HG02763 (cell line): Measurements from ENCODE around the gene MIB1.
"Not testable (repeated sequence)": the region's sequence is repeated elsewhere in the genome, so short reads cannot be mapped to it uniquely, and the experiment has no call there.

ENCODE experiments used
- ATAC-seq: cut with Tn5 transposase; IDR thresholded peaks from one replicate; pipeline ENCODE4 v1.9.1; 2021; ENCODE audit warnings: mild to moderate bottlenecking, moderate library complexity; ENCODE audit not compliant: unreplicated experiment

The MIB1 gene

DNA sequence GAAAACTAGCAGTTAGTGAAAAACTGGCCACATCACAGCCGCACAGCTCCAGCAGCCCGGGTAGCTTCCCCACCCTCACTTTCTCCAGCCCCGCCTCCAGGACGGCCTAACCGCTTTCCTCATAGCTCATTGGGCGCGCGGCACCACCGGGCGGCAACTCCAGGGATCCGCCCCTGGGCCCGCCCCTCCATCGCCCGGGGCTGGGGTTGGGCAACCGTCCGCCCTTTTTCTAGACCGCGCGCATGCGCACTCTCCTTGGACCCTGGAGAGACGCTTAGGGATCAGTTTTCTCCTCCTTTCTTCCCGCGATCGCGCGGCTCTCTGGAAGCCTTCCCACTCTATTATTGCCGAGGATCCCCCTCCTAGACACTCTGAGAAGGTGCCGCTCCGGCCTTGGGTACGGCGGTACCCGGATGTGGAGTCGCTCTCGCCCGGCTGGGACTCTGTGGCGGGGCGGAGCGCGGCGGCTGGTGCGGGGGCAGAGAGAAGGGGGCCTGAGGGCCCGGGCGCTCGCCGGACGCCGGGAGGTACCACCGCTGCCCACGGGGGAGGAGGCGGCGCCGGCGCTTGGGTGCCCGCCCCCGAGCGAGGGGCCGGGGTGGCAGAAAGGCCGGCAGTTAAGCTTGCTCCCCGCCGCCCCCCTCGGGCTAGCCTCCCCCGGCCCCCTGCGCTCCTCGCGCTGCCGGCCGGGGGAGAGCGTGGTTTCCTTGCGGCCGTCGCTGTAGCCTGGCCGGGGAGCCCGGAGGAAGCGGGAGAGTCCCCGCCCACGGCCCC lies at the start of gene MIB1:
TSS of gene MIB1 (plus strand) at position 255 of the 774 bp plus-strand sequence. CDS start 792 bp downstream, outside the sequence.
- peak; percentile 95 for ATAC-seq

DNA sequence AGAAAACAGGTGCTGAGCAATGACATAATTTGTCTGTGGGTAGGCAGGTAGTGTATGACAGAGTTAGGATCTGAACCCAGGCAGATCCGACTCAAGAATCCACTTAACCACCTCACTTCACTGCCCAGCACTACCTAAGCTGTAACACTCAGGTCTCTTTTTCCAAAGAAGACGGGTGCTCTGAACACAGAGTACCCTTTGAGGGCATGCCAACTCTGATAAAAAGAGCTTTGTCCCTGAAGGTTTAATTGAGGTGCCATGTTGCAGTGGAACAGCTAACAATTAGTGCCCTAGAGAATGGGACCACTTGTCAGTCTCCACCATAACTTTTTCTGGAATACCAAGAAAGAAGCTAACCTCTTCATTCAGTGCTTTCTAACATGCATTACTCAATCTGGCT lies 47.3 kb upstream of the MIB1 start:
- no peak for ATAC-seq

DNA sequence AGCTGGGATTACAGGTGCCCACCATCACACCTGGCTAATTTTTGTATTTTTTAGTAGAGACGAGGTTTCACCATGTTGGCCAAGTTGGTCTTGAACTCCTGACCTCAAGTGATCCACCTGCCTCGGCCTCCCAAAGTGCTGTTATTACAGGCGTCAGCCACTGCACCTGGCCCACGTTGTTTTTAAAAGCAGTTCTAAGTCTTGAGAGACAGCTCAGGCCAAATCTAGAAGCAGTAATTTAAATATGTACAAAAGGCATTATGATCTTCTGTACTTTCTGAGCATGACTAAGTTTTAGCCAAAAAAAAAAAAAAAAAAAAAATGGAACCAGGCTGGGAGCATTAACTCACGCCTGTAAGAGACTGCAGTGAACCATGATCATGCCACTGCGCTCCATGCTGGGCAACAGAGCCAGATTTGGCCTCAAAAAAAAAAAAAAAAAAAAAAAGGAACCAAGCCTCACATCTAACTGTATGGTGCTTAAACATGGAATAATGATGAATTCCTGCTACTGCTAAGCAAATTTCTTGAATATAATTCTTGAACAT lies 40.0 kb upstream of the MIB1 start:
- ATAC-seq: no peak

DNA sequence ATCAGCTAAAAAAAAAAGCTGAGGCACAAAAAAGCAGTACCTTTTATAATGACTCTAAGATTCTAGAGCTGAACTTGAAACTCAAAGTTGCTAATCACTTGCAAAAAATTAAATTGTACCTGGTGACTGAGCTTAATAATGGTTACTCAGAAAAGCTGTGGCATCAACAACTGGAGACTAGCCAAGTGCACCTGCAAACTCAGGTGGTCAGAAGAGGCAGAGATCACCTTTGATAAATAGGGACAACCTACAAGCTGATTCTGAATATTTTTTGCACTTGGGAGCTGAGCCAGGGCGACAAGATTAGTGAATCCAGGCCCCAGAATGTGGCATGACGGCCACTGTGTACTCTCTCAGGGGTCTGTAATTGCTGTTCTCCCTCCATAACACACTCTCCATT lies 39.0 kb upstream of the MIB1 start:
- no peak for ATAC-seq

DNA sequence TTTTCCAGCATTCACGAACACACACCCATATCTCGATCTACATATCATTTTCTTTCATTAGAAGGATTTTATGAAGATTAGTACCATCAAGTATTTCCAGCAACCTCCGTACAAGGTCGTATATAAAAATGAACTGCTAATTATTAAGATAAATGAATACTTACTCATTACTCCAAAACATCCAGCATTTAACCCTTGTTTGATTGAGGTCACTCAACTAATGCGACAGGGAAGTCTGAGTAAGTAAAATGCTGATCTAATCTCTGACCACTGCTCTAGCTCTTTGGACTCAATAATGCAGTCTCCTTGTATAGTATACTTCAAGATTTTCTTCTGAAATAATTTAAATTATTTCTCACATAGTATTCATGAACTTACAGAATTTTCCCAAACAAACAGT lies 38.0 kb upstream of the MIB1 start:
- no peak for ATAC-seq

DNA sequence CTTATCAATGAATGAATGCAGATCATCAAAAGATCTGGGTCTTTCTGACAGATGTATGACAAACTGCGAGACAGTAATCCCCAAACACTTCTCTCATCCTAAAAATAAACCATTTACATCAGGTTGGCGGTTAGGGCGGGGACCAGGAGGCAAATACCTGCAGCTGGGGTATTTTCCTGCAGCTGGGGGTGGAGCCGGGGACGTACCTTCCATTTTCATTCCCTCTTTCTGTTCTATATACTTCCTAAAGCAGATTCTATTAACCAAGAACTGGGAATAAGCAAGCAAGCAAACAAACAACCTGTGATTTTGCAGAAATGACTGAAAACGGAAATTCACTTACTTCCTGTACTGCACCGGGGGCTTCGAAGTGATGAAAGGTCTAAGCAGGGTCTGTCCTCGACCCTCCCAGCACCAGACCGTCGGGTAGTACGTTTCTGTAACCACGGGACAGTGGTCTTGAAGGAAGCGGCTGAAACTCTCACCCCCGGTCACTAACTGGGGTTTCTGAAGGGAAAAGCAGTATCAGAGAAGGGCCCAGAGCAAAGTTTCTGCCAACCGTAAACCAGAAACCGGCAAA lies 37.3 kb upstream of the MIB1 start:
- no peak for ATAC-seq

DNA sequence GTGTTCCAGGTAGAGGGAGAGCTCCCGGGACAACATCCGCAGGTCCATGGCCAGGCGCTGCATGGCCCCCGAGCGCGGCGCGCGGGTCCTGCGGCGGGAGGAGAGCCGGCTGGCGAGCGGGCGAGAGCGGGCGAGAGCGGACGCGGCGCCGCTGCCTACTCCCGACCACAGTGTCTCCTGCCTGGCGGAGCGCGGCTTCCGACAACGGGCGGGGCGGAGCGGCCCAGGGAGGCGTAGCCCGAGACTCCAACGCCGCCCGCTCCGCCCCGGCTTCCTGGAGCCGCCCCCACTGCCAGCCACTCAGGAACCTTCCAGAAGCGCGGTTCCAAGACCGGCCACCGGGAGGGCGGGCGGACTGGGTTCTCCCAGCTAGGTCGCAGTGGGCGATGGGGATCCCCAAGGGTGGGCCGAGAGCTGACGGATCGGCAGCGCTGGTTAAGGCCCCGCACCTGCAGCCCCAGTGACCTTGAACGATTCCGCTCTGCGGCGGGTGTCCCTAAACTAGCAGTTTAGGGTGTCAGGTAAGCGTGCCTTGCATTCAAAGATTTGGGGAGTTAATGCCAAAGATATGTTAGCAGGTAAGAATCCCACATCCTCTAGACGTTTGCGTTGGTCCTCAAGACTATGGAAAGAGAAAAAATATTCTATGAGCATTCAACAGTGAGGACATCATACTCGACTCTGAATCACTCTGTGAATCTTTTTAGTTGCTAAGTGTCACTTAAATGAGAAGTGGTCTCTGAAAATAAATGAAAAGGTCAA lies 35.8 kb upstream of the MIB1 start, which contains the start of gene ABHD3:
TSS of gene ABHD3 (minus strand) at position 172 of the 762 bp plus-strand sequence. CDS start at position 63, 109 bp downstream.
- ATAC-seq: peak; percentile 96

DNA sequence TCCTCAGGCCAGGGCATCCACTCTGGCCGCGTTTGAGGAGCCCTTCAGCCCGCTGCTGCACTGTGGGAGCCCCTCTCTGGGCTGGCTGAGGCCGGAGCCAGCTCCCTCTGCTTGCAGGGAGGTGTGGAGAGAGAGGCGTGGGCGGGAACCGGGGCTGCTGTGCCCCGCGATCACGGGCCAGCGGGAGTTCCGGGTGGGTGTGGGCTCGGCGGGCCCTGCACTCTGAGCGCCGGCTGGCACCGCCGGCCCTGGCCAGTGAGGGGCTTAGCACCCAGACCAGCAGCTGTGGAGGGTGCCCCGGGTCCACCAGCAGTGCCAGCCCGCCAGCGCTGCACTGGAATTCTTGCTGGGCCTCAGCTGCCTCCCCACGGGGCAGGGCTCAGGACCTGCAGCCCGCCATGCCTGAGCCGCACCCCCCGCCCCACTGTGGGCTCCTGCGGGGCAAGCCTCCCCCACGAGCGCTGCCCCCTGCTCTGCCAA lies 34.2 kb upstream of the MIB1 start:
- no peak for ATAC-seq

DNA sequence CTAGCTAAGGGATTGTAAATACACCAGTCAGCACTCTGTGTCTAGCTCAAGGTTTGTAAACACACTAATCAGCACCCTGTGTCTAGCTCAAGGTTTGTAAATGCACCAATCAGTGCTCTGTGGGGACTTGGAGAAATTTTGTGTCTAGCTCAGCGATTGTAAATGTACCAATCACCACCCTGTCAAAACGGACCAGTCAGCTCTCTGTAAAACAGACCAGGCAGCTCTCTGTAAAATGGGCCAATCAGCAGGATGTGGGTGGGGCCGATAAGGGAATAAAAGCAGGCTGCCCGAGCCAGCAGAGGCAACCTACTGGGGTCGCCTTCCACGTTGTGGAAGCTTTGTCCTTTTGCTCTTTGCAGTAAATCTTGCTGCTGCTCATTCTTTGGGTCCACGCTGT lies 33.5 kb upstream of the MIB1 start:
- not testable (repeated sequence) for ATAC-seq

DNA sequence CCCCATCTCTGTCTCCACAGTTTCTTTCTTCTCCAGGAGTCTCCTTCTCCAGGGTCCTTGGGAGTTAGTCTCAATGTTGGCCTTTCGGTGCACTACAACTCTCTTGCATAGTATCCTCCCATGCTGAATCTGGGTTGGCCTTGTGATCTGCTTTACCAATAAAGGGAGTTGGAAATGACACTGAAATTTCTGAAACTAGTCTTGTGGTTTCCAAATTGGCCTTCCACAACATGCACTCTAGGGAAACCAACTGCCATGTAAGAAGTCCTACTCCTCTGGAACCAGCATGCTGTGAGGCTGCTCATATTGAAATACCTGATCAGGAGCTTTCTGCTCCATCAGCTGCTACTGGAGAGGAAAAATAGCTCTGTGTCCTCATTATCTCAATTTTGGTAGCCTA lies 26.1 kb upstream of the MIB1 start:
- ATAC-seq: no peak

DNA sequence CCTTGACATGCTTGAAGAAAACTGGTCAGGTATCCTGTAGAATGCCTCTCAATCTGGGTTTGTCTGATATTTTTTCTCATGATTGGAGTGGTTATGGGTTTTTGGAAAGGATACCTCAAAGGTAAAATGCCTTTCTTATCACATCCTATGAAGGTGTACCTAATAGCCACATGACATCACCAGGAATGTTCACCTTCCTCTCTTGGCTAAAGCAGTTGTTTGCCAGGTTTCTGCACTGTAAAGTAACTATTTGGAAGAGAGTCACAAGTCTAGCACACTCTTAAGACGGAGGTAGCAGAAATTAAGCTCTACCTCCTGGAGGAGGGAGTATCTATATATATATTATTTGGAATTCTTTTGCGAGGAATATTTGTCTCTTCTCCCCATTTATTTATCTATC lies 17.9 kb upstream of the MIB1 start:
- ATAC-seq: no peak

DNA sequence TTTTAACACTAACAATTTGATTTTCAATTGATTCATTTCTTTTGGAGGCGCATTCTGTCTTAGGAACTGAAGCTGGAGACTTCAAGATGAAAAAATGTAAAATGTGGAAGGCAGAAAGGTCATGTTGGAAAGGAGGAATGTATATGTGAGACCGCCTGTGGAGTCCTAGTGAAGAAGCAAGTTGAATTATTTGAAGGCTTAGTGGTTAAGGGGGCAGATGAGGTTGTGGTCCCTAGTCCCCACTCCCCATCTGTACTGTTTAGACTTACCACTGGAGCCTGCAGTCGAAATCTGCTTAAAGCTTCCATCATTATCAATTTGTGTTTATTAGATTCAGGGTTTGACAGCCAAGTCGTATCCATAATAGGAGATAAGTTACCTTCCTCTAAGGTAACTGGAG lies 15.4 kb upstream of the MIB1 start:
- ATAC-seq: no peak

DNA sequence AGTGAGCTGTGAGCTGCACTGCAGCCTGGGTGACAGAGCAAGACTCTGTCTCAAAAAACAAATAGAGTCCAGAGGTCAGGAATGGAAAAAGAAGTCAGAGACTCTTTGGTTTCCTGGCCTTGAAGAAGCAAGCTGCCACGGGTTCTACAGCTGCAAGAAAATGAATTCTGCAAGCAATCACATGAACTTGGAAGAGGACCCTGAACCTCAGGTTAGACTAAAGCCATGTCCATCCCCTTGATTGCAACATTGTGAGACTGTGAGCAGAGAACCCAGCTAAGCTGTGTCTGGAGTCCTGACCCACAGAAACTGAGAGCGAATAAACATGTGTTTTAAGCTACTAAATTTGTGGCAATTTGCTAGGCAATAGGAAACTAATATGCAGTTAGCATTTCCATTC lies 12.9 kb upstream of the MIB1 start:
- no peak for ATAC-seq

DNA sequence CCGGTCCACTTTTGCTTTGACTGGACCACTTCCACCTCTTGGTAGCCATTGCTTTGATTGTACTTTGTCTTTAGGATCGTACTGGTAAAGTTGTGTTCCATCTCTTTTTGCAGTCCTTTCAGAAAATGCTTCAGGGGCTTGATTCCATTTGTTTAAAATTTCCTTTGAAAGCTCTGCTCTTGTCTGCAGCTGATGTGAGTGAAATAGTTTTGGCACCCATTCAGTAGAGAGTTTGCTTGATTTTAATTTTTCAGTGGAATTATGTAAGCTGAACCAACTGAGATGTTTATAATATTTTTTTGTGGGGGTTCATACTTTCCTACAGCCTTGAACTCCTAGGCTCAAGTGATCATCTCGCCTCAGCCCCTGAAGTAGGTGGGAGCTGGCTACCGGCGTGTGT lies 7.6 kb upstream of the MIB1 start:
- no peak for ATAC-seq

DNA sequence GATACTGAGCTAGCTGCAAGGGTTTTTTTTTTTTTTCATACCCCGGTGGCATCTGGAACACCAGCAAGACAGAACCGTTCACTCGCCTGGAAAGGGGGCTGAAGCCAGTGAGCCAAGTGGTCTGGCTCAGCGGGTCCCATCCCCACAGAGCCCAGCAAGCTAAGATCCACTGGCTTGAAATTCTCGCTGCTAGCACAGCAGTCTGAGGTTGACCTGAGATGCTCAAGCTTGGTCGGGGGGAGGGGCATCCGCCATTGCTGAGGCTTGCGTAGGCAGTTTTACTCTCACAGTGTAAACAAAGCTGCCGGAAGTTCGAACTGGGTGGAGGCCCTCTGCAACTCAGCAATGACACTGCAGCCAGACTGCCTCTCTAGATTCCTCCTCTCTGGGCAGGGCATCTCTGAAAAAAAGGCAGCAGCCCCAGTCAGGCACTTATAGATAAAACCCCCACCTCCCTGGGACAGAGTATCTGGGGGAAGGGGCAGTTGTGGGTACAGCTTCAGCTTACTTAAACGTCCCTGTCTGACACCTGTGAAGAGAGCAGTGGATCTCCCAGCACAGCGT lies 5.1 kb upstream of the MIB1 start:
- ATAC-seq: no peak

DNA sequence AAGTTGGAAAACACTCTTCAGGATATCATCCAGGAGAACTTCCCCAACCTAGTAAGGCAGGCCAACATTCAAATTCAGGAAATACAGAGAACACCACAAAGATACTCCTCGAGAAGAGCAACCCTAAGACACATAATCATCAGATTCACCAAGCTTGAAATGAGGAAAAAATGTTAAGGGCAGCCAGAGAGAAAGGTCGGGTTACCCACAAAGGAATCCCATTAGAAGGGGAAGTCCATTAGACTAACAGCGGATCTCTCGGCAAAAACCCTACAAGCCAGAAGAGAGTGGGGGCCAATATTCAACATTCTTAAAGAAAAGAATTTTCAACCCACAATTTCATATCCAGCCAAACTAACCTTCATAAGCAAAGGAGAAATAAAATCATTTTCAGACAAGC lies 3.7 kb upstream of the MIB1 start:
- ATAC-seq: not testable (repeated sequence)

DNA sequence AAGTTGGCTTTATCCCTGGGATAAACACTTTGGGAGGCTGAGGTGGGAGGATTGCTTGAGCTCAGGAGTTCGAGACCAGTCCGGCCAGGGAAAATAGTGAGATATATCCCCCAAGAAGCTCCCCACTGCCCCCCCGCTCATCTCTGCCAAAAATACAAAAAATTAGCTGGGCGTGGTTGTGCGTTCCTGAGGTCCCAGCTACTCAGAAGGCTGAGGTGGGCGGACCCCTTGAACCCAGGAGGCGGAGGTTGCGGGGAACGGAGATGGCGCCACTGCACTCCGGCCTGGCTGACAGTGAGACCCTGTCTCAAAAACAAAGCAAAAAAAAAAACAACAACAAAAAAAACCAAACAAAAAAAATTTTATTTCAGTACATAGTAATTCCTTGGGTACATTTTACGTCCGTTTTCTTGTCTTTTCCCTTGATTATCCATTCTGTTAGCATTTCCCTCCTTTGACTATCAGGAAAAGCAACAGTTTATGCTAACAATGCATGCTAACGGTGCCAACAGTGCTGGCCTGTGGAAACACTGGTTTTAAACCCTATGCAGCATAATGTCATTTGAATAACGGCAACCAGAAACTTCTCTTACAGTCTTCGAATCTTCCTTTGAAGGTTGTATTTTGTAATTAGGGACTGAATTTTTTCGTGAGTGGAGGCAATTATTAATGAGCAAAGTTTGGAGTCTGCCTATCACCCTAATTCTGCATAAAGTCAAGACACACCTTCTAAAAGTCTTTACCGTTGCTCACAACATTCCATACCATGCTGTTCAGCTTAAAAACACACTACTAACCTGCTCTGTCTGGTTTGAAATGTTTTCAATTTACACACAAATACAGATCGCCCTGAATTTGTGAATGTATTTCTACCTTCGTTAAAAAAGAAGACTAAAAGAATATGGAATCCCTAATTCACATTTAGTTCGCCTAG lies 721 bp upstream of the MIB1 start:
- peak; percentile 9 for ATAC-seq

DNA sequence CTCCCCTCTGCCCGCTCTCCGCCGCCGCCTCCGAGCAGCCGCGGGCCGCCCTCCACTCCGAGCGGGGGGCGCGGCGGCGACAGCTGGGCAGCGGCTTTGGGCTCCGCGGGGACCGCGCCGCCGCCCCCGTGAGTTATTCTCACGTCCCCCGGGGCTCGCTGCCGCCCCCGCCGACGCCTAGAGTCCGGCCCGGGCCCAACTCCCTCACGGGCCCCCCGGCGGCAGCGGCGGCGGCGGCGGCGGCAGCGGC lies 645 bp downstream of the MIB1 start:
- ATAC-seq: no peak

DNA sequence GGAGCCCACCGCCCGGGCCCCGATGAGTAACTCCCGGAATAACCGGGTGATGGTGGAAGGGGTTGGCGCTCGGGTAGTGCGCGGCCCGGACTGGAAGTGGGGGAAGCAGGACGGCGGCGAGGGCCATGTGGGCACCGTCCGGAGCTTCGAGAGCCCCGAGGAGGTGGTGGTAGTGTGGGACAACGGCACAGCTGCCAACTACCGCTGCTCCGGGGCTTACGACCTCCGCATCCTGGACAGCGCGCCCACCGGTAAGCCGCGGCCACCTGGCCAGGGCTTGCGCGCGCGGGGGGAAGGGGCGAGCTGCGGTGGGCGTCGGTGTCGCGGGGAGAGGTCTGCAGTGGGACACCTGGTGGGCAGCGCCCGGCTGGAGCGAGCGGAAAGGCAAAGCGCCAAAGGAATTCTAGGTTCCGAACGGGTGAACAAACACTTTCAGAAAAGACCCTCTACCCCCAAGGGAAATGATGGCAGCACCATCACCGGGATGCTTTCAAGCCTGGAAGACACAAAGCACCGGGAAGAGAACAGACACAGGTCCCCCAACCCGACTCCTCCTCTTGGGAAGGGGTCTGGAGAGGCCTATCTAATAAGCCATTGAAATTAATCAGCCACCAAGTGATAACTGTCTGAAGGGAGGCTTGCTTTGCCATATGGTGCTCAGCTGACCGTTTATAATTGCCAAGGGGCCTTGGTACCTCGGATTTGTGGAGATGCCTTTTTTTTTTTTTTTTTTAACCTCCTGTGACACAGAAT lies 1.1 kb downstream of the MIB1 start:
- ATAC-seq: no peak

DNA sequence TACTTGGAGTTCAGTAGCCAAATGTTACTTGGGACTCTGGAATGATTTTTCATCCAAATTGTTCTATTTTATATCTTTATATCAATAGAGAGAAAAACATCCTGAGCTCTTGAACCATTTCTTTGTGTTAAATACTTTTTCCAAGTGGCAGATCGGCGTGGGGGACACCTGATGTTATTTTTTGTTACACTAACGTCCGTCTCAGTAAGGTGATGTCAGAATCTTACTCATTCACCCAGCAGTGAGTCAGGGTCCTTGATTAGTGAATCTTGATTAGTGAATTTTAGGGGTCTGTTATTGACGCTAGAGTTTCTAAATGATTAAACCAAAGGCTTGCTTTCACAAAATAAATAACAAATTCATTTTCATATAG lies 1.7 kb downstream of the MIB1 start:
- ATAC-seq: no peak
